ENCODE measurements around the gene CASQ1.

- peak; percentile 5 for TF ChIP-seq CTCF (IDR thresholded peaks at IDR 0.05; ENCODE audit: low read depth, low read length)
- no peak for TF ChIP-seq POLR2A (IDR thresholded peaks at IDR 0.05; ENCODE audit: extremely low read depth, insufficient read length)
- TF ChIP-seq MAX (IDR thresholded peaks at IDR 0.05; ENCODE audit: low read depth, low read length) = no peak
- TF ChIP-seq MYC (IDR thresholded peaks at IDR 0.05; ENCODE audit: low read depth, low read length) = no peak
These were observed 21.6 kb upstream of the CASQ1 start for GRCh38 chr1:160168609-160169369.
